Measurements from ENCODE around the gene FCAMR.

FCAMR gene, protein sequence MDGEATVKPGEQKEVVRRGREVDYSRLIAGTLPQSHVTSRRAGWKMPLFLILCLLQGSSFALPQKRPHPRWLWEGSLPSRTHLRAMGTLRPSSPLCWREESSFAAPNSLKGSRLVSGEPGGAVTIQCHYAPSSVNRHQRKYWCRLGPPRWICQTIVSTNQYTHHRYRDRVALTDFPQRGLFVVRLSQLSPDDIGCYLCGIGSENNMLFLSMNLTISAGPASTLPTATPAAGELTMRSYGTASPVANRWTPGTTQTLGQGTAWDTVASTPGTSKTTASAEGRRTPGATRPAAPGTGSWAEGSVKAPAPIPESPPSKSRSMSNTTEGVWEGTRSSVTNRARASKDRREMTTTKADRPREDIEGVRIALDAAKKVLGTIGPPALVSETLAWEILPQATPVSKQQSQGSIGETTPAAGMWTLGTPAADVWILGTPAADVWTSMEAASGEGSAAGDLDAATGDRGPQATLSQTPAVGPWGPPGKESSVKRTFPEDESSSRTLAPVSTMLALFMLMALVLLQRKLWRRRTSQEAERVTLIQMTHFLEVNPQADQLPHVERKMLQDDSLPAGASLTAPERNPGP

DNA sequence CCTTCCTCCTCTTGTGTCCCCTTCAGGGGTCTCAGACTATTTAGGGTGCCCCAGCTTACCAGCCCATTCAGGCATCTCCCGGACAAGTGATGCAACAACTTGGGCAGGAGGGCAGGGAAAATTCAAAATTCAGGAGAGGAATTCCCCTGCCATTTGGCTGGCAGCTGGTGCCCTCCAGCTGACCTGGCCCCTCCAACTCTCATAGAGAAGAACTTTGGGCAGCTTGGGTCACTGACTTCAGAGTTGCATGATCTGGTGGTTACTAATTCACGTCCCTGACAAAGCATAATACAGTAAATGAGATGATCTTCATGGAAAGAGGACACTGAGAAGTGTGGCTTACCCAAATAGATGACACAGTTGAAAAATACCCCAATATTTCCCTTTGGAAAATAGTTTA, at the start of gene FCAMR:
TSS of gene FCAMR (minus strand) at position 15 of the 400 bp plus-strand sequence. CDS start 335 bp downstream, outside the sequence.
- in situ Hi-C loops (cut with HindIII; ENCODE audit: low sequenced_read_pairs) = no loop called here

DNA sequence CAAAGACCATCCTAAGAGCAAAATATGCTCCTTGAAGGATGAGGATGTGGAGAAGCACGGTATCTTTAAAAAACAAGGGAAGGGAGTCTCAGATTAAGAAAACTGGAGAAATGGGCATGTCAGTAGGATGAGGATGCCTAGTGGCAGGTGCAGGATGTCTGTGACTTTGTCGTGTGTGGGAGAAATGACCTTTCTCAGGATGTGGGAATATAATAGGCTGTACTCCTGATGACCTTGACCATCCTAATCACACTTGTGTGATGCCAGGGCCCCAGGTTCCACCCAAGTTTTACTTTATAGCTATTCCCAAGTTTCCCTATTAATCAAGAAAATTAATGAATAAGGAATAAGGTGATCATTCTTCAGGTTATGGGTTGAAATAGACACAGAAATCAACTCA, 49.4 kb upstream of the FCAMR start:
- in situ Hi-C loops (cut with HindIII; ENCODE audit: low sequenced_read_pairs) = loop anchor here (5.0 kb wide), 1 partner anchor 102 kb away; no protein-coding TSS in a partner anchor

DNA sequence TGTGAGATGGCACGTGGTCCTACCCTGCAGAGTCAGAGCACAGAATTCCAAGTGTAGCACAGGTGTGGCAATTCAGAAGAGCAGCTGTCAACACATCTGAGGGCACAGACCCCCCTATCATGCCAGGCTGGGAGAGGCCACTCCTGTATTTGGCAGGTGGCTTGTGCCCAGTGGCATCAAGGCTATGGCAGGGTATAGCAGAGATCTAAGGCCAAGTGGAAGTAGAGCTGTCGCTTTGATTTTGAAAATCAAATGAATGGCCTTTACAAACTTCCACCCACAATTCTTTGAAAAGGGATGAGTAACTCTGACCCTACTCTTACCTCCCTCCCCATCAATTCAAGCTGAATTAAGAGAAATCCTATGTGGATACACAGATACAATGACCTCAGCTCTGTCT, 48.9 kb upstream of the FCAMR start:
- in situ Hi-C loops (cut with HindIII; ENCODE audit: low sequenced_read_pairs) = no loop called here

DNA sequence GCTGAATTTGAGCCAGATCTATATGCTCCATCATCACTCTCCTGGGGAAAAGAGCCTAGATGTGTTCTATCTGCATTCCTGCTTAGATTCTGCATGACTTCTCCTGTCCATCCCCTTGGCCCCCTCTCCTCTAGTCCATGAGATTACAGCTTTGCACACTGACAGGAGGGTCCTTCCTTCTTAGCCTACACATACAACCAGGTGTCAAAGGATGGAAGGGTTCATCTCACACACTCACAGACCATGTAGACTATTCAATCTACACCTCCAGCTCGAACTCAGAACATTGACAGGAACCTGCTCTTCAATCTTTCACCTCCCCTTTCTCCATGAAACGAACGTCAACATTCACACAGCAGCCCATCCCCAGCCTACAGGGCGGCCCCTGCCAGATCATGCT, 48.4 kb upstream of the FCAMR start:
- in situ Hi-C loops (cut with HindIII; ENCODE audit: low sequenced_read_pairs) = no loop called here

DNA sequence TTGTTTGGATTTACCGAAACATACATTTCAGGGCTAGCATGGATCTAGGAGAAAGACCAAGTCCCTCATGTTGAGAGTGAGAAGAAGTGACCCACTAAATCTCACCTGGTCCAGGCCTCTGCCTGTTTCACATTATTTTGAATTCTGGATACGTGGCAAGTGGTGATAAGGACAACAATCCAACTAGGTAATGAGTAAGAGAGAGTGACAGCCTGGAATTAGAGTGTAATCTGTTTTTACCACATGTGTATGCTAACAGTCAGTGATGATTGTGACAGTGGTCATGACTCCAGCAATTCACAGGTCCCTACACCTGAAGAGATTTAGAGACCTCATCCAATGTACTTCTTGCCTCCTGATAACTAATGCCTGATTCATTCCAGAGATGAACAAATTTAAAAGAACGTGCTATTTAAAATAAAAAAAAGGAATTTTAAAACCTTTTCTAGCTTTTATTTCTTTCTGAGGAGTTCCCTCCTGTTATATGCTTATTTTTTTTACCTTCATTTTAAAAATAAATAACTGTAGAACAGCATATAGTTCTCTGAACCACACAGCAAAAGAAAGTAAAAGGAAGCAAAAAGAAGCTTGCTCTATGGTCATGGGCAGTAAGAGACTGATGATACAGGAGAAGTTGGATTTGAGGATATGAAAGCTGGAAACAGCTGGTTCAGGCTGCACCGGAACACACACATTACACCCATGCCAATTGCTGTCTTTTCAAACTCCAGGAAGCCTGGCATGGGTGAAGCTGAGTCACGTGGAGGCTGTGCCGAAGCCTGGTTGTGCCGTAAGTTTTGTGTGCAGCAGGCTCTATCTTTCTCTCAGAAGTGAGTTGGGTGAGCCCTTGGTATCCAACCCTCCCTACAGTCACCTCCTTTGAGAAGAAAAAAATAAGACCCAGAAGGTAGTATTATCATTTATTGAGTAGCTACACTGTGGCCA, 47.6 kb upstream of the FCAMR start:
- in situ Hi-C loops (cut with HindIII; ENCODE audit: low sequenced_read_pairs) = no loop called here

DNA sequence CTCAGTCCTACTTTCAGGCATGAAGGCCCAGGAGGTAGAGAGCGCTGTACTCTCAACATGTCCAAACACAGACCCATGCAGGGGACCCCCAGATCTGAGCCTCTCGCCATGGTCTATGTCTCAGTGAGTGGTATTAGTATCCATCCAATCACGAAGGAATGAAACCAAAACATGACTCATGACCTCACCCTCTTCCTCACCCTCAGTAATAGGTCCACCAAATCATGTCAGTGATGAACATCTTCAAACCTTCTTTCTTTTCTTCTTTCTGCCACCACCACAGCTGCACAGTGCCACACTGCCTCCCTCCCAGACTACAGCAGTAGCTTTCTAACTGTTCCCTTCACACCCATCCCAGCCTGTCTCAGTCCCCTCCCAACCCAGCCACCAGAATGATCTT, 45.5 kb upstream of the FCAMR start:
- in situ Hi-C loops (cut with HindIII; ENCODE audit: low sequenced_read_pairs) = no loop called here

DNA sequence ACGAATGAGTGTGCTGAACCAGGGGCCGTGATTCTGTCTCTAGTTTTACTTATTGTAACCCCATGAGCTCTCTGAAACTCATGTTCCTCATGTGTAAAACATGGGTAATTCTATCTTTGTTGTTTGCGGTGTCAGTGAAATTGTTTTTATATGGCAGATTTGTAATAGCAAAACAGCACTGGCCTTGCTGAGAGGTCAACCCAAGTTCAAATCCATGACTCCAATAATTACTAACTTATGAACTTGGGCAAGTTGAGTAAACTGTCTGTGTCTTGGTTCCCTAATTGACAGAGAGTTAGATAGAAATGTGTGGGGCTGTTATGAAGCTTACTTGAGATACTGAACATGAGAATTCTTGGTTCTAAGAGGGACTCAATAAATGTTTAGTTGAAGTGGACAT, 44.5 kb upstream of the FCAMR start:
- in situ Hi-C loops (cut with HindIII; ENCODE audit: low sequenced_read_pairs) = no loop called here

DNA sequence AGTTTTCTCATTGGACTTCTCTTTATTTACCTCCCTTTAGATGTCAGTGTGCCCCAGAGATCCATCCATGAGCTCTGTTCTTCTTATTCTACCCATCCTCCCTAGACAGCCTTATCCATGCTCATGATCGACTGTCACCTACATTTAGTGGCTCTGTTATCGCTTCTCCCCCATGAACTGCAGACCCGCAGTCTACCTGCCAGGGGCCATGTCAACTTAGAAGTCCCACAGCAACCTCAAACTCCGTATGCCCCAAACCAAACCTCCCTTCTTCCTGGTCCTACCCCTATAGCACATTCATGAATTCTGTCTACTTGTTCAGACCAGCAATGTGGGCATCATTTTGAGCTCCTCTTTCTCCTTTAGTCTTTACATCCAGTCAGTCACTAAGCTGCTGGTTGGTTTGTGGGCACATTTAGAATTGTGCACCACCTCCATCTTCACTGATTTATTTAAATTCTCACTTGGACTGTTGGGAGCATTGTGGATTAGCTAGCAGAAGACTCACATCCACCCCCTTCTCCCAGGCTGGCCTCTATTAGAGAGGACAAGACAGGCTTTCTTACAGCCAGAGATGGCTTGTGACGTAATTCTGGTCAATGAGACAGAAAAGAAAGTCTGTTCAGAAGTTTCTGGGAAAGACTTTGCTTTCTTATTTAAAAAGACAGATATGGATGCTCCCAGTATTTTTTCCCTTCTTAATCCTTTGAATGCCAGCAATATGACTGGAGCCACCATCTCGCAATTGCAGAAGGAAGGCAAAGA, 43.2 kb upstream of the FCAMR start:
- in situ Hi-C loops (cut with HindIII; ENCODE audit: low sequenced_read_pairs) = no loop called here

DNA sequence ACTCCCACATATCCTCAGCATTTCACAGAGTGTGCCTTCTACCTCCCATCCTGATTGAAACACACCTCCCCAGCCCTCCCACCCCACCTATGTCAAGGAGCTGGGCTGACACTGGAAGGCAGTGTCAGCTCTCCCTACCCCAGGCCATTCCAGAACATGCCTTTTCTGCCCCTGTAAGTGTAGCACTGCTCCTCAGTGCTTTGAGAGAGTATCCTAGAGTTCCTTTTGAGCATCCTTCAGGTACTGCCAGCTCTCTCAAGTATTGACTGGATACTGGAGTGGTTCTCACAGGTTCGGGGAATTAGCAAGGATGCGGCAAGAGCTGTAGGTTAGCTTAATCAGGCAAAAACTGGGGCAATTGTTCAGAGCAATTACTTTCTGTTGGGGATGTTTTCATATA, 40.5 kb upstream of the FCAMR start:
- in situ Hi-C loops (cut with HindIII; ENCODE audit: low sequenced_read_pairs) = no loop called here

DNA sequence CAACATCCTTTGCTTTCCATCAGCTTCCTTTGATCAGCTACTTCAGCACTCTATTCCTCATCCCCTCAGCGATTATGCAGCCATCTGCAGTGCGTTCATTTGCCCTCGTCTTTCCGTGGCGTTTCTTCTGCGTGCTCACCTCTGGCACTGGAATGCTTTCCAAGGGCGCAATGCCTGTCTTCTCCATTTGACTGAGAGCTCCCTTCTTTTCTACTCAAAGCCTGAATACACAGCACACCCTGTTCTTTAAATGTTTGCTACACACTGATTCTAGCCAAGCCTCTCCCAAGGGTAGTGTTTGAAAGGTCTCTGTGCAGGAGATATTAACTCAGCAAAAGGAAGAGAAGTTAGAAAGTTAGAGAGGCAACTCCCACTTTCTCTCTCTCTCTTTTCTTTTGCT, 39.7 kb upstream of the FCAMR start:
- in situ Hi-C loops (cut with HindIII; ENCODE audit: low sequenced_read_pairs) = no loop called here

DNA sequence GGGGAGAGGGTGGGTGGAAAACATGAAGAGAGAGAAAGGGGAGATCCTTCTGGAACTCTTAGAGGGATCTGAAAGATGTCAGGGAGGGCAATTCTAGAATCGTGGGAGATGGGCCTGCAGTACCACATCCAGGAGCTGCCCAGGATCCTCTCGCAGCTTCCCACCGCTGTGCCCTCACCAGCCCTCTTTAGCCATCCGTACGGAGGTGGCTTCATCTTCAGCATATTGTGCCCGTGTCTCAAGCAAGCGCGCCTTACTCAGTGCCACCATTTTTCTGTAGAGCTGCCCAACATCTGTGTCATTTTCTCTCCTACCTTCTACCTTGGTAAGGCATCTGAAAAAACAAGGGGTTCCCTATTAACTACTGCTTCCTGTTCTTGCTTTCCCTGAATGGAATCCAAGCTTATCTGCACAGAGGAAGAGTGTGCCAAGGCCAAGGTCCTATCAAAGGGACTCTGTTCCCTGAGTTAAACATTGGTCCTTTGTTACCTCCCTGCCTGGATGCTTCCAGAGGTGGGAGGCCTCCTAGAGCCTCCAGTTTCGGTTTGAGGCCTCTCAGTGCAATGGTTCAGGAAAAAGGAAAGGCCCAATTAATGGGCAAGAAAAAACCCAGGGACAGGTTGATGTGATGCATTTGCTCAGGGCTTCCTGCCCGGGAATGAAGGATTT, 39.1 kb upstream of the FCAMR start:
- in situ Hi-C loops (cut with HindIII; ENCODE audit: low sequenced_read_pairs) = no loop called here

DNA sequence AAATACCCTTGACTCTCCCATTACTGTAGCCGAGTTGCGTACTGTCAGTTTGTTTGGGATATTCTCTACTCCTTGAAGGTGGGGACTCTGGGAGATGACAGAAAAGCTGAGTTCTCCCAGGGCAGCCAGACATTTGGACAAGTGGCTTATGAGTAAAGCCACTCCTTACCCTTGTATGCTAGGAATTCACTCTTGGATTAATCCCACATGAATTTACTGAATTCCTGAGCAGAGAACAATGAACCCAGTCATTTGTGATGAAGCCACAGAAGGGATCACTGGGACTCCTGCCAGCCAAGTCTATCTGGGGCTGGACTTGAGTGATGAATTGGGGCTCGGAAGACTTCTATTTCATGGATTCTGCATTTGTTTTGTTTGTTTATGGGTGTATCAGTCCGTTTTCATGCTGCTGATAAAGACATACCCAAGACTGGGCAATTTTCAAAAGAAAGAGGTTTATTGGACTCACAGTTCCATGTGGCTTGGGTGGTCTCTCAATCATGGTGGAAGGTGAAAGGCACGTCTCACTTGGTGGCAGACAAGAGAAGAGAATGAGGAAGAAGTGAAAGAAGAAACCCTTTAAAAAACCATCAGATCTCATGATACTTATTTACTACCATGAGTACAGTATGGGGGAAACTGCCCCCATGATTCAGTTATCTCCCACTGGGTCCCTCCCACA, 37.2 kb upstream of the FCAMR start:
- in situ Hi-C loops (cut with HindIII; ENCODE audit: low sequenced_read_pairs) = no loop called here

DNA sequence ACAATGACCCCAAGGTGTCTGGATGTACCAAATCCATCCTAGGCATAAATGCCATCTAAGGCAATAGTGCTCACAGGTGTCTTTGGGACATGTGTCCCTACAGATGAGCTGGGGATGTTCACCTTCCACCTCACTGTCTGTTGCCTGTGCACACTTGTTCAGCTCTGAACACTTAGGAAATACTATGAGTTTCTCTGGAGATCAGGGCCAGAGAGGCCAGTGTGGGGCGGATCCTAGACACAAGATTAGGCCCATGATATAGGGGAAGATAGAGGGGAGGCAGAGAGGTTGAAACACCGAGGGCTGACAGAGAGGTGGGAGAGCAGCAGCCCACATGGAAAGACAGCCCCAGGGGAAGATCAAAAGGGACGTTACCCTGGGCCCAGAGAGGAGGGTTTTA, 36.7 kb upstream of the FCAMR start:
- in situ Hi-C loops (cut with HindIII; ENCODE audit: low sequenced_read_pairs) = no loop called here

DNA sequence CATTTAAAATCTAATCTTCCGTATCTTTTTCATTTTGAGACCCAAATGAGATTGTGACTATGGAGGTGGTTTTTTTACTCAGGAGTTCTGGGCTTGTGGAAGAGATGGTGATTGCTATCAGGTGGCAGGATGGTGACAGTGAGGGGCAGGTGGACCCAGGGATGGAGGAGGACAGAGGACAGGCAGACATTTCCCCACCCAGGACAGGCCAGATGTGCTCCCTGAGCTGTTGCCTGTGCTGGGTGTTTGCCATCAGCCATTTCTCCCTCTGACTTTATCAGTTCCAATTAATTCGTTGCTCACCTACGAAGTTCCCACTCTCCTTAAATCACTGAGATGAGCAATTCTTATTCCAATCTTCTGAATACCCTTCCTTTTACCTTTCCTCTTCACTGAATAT, 35.8 kb upstream of the FCAMR start:
- in situ Hi-C loops (cut with HindIII; ENCODE audit: low sequenced_read_pairs) = no loop called here

DNA sequence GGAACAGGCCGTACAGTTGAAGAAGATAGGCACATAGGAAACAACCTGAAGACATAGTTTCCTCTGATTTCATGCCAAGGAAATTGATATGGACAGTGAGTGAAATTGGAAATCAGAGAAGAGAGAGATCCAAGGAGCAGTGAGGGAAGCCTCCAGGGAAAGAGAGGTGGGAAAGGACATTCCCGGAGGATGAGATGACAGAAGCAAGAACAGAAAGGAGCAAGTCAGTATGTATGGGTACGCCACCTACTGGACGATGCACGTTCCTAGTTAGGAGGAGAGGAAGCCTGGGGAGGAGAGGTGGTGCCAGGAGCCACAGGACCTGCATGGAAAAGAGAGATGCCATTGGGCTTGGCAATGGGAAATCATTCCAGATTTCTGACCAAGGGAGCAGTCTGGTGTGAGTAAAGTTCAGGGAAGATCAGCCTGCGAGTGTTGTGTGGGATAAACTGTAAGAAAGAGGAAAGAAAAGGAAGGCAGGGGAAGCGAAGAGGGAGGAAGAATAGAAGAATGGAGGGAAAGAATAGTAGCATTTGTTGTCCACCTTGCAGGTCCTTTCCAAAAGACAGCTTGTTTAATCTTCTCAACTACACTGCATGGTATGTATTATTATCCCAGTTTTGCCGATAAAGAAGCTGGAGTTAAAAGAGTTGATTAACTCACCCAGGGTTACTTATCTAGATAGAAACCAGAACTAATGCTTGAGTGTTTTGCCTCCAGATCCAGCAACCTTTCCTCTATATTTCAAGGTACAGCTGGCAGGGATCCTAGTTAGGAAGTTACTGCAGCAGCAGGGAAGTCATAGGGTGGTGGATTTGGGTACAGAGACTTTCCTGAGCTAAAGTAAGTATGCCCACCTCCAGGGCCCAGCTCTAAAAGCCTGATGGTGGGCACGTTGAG, 34.9 kb upstream of the FCAMR start:
- in situ Hi-C loops (cut with HindIII; ENCODE audit: low sequenced_read_pairs) = no loop called here

DNA sequence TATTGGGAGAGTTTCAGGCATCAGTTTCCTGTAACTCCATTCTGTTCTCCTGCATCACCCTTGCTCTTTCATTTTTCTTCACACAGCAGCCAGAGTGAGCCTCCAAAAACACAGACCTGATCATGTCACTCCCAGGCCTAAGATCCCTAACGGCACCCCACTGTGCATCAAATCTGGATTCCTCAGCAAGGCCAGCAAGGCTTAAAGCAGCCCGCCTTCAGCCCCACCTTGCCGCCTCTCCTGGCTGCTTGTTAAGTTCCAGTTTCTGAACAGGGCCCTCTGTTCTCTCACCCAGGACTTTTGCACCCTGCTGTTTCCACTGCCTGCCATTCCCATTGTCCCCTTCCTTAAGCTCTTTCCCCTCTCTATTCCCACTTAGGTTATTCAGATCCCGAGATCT, 33.0 kb upstream of the FCAMR start:
- in situ Hi-C loops (cut with HindIII; ENCODE audit: low sequenced_read_pairs) = no loop called here

DNA sequence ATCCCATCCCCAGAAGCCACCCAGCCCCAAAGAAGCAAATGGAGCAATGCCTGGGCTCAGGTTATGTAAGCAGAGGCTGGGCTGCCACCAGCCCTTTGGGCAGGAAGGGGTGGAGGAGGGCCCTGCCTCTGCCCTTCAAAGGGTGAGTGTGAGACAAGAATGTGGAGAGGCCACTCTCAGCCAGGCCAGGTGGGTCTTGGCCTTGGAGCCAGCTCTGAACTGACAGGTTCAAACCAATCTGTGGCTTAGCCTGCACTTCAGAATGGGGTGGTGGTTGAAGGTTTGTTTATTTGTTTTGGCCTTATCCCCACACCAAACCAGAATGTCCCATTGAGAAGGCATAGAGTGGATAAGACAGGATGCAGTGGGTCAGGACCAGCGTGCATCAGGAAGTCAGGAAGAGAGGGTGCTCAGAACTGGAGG, 32.5 kb upstream of the FCAMR start:
- in situ Hi-C loops (cut with HindIII; ENCODE audit: low sequenced_read_pairs) = no loop called here

DNA sequence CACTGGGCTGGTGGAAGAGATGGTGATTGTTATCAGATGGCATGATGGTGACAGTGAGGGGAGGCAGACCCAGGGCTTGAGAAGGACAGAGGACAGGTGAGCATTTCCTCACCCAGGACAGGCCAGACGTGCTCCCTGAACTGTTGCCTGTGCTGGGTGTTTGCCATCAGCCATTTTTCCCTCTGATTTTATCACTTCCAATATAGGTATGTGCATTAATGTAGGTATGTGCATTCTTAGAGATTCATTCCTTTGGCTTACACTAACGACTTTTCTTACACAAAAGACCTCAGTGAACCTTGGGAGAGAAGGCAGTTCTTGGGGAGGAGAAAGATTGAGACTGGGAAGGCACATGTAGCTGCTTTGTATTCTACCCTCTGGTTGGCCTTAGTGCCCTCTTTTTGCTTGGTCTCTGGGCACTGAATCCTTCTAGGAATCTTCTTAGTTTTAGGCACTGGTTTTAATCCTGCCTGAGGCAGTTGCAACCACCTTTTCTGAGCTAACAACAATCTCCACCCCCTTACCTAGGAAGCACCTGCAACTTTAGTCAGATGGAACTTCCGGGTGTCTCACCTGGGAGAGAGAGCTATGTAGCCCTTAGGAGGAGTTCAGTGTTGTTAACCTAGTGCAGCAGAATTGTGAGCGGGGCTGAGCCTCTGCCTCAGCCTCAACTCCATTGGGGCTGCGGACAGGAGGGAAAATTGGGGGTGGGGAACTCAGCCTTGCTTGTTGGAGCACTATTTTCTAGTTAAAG, 31.4 kb upstream of the FCAMR start:
- in situ Hi-C loops (cut with HindIII; ENCODE audit: low sequenced_read_pairs) = no loop called here
